ENCODE data around the gene WIPF1.

- TF ChIP-seq EZH2phosphoT487 (IDR thresholded peaks at IDR 0.05; ENCODE audit: low read depth) (no peak), CTCF (IDR thresholded peaks at IDR 0.05; ENCODE audit: low read depth, low read length) (no peak)
Measured at GRCh38 chr2:174555998-174556397, 41.6 kb downstream of the WIPF1 start.

Data from OCI-LY3 (cell line).